SJCRH30 (cell line): ENCODE results near the gene TSPAN2. TPM values are rescaled to one million over a fixed set of nuclear protein-coding genes. Genes with fewer than 3 reads are reported as not detected.
A peak's percentile ranks its signal among the peaks of the same experiment; 100 is the strongest.

Source experiments
- DNase-seq, 2 experiments: peaks; one replicate each; pipeline ENCODE4 v3.0.0-alpha.2; 2015 to 2020
- H3K27ac ChIP-seq: fragments of 250-450 bp; sonication (Bioruptor Pico); 2 replicates; pipeline ENCODE4 v1.5.1; 2020; ENCODE audit warnings: mild to moderate bottlenecking, moderate library complexity
- H3K27me3 ChIP-seq: fragments of 250-450 bp; sonication (Bioruptor Pico); 2 replicates; pipeline ENCODE4 v1.5.1; 2020; ENCODE audit warnings: mild to moderate bottlenecking, moderate library complexity
- H3K36me3 ChIP-seq: fragments of 250-450 bp; sonication (Bioruptor Pico); 2 replicates; pipeline ENCODE4 v1.5.1; 2020; ENCODE audit warnings: mild to moderate bottlenecking, moderate library complexity
- H3K4me1 ChIP-seq: fragments of 250-450 bp; sonication (Bioruptor Pico); 2 replicates; pipeline ENCODE4 v1.5.1; 2020; ENCODE audit warnings: mild to moderate bottlenecking, moderate library complexity
- H3K4me3 ChIP-seq: fragments of 250-450 bp; sonication (Bioruptor Pico); 2 replicates; pipeline ENCODE4 v1.5.1; 2020; ENCODE audit warnings: mild to moderate bottlenecking, moderate library complexity
- H3K9me3 ChIP-seq: fragments of 250-450 bp; sonication (Bioruptor Pico); replicated peaks from 2 replicates; pipeline ENCODE4 v1.5.1; 2020; ENCODE audit warnings: mild to moderate bottlenecking, moderate library complexity
- total RNA-seq: library from RNA; depleted of rRNA; stranded (reverse); fragments of >200 nt; shearing (Covaris generic); gene quantifications from 2 replicates; pipeline ENCODE4 v1.2.3, GENCODE V29; 2014

Gene TSPAN2
- total RNA-seq, 1 experiment from 2014 or later = 0.02 TPM

DNA sequence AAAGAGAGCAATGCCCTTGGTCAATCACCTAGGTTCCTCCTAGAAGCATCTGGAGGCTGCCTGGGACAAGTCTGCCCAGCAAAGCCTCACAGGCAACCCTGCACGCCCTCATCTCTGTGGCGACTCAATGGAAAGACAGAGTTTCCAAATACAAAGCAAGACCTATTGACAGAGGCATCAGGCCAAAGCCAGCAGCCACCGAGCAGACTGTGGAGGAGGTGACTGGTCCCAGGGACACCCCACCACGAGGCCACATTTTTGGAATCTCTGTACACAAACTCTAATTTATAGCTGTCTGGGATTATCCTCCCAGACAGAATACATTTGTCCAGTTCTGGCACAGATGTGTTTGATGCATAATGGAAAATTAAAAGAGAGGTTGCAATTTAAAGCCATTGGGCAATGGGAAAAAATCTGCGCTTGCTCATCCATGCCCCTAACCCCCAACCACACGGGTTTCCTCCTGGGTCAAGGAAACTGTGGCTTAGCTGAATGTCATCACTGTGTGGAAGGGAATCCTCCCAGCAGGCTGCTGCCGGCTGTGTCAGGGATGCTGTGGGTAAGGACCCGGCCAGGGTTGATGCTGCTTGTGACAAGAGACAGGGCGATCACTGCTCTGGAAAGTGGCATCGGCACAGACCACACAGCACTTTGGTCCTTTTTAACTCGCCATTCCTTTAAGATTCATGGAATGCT, 14.3 kb downstream of the TSPAN2 start:
- Histone ChIP-seq H3K4me1 (peaks cover 9% of the 10 kb centered on the region), H3K9me3 (no peaks in the 10 kb centered on the region), H3K27ac (no peak overlapping the region), H3K27me3 (no peaks in the 10 kb centered on the region), H3K36me3 (no peaks in the 10 kb centered on the region), H3K4me3 (no peak overlapping the region)
- no peak for DNase-seq

DNA sequence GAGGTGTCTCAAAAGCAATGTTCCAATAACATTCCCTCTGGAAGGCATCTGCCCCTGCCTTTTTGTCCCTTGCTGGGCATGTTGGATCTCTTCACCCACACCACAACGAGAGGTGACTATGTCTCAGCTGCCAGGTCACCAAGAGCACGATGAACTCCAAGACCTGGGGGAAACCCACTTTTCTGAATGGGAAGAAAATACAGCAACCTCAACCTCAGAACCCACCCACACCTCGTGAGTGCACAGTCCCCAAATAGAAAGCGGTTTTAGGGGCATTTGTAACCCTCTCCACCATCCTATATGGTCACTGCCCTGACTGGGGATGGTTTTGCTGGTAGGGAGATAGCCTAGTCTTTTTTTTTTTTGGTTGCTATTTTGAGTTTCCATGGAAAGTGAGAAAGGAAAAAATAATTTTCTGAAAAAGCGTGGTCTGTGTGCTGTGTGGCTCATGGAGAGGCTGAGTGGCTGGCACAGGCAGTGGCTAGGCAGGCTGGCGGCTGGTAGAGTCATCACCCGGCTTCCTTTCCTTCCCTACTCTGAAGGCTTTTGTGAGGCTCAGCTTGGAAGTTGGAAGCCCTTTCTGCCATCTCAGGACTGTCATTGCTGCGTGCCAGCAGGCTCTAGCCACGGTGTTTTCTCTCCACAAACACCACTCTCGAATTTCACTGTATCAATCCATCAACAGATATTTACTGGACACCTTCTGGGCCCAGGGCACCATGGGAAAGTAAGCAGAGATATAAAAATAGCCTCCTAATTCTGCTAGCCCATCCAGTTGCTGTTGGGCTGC, 15.8 kb downstream of the TSPAN2 start:
- Histone ChIP-seq H3K36me3 (no peaks in the 10 kb centered on the region), H3K27me3 (no peaks in the 10 kb centered on the region), H3K9me3 (no peaks in the 10 kb centered on the region), H3K4me1 (peaks cover 18% of the 10 kb centered on the region), H3K4me3 (no peak overlapping the region), H3K27ac (no peak overlapping the region)
- no peak for DNase-seq

DNA sequence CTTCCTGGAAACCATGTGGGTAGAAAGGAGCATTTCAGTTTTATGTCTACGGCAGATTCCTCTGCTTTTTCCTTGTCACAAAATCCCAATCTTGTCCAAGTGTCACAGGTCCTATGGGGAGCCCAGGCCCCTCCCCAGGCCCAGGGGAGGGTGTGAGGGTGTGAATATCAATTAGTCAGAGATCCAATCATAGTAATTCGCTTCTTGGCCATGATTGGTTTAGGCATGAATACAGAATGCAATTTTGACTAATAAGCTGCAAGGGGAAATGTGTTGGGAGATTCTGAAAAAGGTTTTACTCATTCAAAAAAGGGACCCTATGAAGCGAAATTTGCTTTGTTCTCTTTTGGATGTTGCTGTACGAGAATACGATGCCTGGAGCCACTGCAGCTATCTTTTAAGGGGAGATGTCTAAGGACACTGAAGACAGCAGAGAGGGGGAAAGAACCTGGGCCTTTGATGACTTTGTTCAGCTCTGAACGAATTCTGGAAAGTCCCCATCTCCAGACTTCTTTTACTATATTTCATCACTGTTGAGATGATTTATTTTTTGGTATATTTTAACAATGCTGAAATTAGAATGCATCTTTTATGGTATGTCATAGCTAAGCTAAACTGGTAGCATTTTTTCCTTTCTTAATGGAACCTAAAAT, 18.2 kb downstream of the TSPAN2 start:
- no peaks in the 10 kb centered on the region for H3K9me3 ChIP-seq
- no peak overlapping the region for H3K27ac ChIP-seq
- DNase-seq = no peak
- H3K36me3 ChIP-seq = no peaks in the 10 kb centered on the region
- peaks cover 15% of the 10 kb centered on the region for H3K4me1 ChIP-seq
- H3K4me3 ChIP-seq = no peak overlapping the region
- H3K27me3 ChIP-seq = no peaks in the 10 kb centered on the region

DNA sequence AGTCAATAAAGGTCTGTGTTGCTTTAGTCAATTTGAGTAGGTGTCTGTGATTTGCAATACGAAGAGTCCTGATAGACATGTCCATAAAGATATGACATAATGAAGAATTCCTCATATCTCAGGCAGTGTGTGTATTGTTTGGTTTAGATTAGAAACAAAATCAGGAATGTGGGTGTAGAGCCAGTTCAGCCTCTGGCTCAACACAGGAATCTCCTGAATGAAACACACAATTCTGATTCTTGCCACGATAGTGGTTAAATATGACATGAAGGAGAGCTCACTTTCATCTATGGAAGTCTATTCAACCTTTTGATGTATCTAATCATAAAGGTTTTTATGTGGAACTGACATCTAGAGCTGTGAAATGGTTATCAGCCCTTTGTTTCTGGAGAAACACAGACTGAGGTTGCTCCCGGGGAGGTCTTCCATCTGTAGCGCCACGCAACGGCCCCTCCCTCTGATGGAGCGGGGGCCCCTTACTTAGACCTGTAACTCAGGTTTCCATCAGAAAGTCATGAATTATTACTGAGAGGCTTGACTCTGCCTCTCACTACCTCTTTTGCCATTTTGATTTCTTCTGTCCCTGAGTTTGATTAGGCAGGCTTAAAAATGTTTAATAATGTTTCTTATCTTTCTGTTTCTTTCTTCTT, 19.5 kb downstream of the TSPAN2 start:
- Histone ChIP-seq H3K4me1 (peaks cover 15% of the 10 kb centered on the region), H3K4me3 (no peak overlapping the region), H3K27ac (no peak overlapping the region), H3K36me3 (no peaks in the 10 kb centered on the region), H3K9me3 (no peaks in the 10 kb centered on the region), H3K27me3 (no peaks in the 10 kb centered on the region)
- DNase-seq = no peak

DNA sequence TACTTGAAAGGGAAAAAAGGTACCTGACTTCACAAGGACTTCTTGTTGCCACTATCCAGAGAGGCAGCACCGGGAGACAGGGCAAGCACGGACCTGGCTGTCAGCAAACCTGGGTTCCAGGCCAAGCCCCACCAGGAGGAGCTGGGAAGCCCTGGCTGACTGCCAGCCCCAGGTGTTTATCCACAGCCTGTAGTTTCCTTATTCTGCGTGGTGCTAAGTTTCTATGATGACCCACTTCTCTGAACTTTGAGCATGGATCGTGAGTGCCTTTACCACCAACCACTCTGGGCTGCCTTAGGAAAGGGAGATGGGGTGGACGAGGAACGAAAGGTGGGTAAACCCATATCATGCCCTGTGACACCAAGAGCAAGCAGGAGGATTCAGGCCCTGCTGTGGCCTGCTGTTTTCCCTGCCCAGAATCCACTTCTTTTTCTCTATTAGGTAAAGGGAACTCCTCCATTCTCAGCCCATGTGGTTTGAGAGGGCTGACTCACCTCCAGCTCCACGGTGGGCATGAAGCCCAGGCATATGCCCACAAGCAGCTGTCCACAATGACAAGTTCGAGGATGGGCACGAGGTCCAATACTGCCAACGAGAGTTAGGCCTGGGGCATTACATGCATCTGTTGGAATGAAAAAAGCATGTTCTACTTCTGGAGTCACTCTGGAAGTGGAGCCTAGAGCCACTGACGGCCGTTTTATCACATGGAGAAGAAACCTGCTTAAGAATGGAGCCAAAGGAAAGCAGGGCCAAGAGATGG, 20.3 kb downstream of the TSPAN2 start:
- peak; percentile 39 to 42 for DNase-seq
- Histone ChIP-seq H3K4me3 (no peak overlapping the region), H3K27me3 (no peaks in the 10 kb centered on the region), H3K36me3 (no peaks in the 10 kb centered on the region), H3K27ac (no peak overlapping the region), H3K9me3 (no peaks in the 10 kb centered on the region), H3K4me1 (peaks cover 17% of the 10 kb centered on the region)

DNA sequence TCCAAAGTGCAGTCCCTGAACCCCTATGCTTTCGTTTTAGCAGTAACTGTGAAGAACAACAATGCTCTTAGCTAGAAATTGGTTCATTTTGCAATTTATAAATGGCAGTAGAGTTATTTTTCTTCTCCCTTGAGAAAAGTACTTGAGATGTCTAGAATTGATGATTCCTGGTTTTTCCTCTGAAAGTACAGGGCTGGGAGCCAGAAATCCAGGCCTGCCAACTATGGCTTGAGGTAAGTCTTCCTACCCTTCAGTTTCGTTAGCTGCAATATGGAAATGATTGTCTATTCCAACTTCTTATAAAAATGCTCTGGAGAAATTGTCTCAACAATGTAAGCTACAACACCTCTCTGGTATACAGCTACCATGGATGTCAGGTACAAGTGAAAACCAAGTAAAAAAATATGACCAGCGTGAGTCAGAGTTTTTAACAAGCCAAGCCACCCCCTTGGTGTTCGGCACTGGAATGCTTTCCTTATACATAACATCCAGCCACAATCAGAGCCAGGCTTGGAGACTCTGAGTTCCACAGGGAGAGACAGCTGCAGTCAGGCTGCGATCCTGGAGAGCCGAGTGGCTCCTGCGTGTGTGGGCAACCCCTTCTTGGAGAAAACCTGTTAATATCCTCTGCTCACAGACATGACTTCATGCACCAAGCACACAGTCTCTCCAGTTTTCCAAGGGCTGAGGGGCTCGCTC, 22.0 kb downstream of the TSPAN2 start:
- DNase-seq = peak; percentile 66 to 67
- Histone ChIP-seq H3K4me3 (no peak overlapping the region; the same call in 1 of the 2 replicates), H3K27ac (peak overlapping the region; percentile 51), H3K4me1 (peaks cover 17% of the 10 kb centered on the region), H3K27me3 (no peaks in the 10 kb centered on the region), H3K9me3 (no peaks in the 10 kb centered on the region), H3K36me3 (no peaks in the 10 kb centered on the region)

DNA sequence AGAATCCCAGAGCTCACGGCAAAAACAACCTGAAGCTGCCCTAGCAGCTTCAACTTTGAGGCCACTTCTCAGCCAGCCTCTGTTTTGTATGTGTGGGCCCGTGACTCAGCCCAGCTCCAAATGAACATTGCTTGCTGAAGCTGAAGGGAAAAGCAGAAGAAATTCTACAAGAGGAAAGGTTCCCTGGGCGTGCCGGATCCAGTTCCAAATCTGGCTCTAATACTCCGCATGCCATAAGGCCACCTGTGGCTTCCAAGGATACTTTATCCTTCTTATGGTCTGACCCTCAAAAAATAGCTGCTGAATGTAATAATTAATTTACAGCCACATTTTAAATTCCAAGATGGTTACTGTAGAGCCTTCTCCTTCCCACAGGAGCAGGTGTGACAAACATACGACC, 24.3 kb downstream of the TSPAN2 start:
- no peak overlapping the region for H3K27ac ChIP-seq
- H3K4me3 ChIP-seq = no peak overlapping the region
- H3K4me1 ChIP-seq = peaks cover 17% of the 10 kb centered on the region
- no peaks in the 10 kb centered on the region for H3K9me3 ChIP-seq
- no peaks in the 10 kb centered on the region for H3K27me3 ChIP-seq
- peak in 1 of 2 experiments; percentile 11 for DNase-seq
- H3K36me3 ChIP-seq = no peaks in the 10 kb centered on the region

DNA sequence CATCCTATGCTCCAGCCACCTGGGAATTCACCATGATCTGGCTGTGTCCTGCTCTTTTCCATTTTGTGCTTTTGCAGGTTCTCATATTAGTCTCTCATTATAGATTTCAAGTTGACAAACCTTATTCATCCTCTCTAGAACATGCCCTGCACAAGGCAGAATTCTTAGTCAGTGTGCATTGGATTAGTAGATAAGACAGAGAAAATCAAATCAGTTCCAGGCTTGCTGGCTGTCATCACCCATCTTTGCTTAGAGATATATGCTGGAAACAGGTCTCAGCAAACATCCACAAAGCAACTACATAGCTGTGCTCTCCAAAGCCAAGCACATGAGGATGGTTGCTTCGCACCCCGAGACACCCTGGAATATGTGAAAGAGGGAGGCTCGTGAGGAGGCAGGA, 24.8 kb downstream of the TSPAN2 start:
- H3K4me3 ChIP-seq = no peak overlapping the region
- no peaks in the 10 kb centered on the region for H3K36me3 ChIP-seq
- no peak for DNase-seq
- H3K27ac ChIP-seq = no peak overlapping the region
- H3K4me1 ChIP-seq = peaks cover 17% of the 10 kb centered on the region
- H3K27me3 ChIP-seq = no peaks in the 10 kb centered on the region
- no peaks in the 10 kb centered on the region for H3K9me3 ChIP-seq

DNA sequence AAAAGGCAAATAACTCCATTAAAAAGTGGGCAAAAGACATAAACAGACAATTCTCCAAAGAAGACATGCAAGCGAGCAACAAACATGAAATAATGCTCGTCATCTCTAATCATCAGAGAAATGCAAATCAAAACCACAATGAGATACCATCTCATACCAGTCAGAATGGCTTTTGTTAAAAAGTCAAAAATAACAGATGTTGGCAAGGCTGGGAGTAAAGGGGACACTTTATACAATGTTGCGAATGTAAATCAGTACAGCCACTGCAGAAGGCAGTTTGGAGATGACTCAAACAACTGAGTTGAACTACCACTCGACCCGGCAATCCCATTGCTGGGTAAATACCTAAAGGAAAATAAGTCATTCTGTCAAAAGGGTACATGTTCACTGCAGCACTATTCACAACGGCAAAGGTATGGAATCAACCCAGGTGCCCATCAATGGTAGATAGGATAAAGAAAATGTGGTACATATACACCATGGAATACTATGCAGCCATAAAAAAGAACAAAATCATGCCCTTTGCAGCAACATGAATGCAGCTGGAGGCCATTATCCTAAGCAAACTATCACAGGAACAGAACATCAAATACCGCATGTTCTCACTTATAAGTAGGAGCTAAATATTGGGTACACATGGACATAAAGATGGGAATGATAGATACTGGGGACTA, 25.9 kb downstream of the TSPAN2 start:
- Histone ChIP-seq H3K4me1 (peaks cover 7% of the 10 kb centered on the region), H3K27ac (peak overlapping the region; percentile 7; the same call in 1 of the 2 replicates), H3K27me3 (no peaks in the 10 kb centered on the region), H3K9me3 (no peaks in the 10 kb centered on the region), H3K4me3 (no peak overlapping the region), H3K36me3 (no peaks in the 10 kb centered on the region)
- no peak for DNase-seq

DNA sequence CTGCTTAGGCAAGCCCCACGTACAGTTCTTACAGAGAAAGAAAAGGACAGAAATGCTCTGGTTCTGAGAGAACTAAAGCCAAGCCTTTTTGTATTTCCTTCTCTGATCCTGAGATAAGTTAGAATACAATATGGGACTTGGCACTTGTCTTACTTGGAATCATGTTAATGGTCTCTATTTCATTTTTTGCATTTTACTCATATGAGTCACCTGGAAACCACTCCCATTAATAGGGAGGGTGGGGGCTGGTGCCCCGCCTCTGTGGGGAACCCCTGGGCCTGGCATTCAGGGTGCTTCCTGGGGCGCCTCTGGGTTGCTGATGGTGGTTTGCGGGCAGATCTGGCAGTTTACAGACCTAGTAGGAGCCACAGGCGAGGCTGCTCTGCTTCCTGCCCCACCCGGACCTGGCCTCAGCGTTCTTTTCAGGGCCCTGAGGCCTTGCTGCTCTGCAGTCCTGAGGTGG, 26.7 kb downstream of the TSPAN2 start:
- Histone ChIP-seq H3K27me3 (no peaks in the 10 kb centered on the region), H3K36me3 (no peaks in the 10 kb centered on the region), H3K9me3 (no peaks in the 10 kb centered on the region), H3K4me1 (0 out of 2 replicates have a peak, but pooled peaks cover 2% of the 10 kb centered on the region), H3K27ac (peak overlapping the region; percentile 7; the same call in 1 of the 2 replicates), H3K4me3 (no peak overlapping the region)
- DNase-seq = peak; percentile 45 to 61

DNA sequence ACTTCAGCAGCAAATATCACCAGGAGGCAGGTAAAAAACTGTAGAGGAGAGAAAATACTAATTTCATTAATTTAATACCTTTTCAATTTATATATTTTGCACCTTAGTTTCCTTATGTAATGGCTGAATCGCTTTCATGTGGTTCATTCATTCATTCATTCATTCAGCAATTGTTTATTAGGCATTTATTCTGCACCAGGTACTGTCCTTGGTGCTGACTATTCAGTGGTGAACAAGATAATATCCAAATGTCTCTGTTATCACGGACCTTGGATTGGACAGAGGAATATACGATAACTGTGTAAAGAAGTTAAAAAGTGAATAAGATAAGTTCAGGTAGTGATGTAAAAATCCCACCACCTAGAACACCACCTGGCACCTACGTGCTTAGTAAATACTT, 28.8 kb downstream of the TSPAN2 start:
- Histone ChIP-seq H3K4me3 (no peak overlapping the region), H3K4me1 (0 out of 2 replicates have a peak, but pooled peaks cover 2% of the 10 kb centered on the region), H3K36me3 (no peaks in the 10 kb centered on the region), H3K9me3 (no peaks in the 10 kb centered on the region), H3K27ac (no peak overlapping the region), H3K27me3 (no peaks in the 10 kb centered on the region)
- no peak for DNase-seq

DNA sequence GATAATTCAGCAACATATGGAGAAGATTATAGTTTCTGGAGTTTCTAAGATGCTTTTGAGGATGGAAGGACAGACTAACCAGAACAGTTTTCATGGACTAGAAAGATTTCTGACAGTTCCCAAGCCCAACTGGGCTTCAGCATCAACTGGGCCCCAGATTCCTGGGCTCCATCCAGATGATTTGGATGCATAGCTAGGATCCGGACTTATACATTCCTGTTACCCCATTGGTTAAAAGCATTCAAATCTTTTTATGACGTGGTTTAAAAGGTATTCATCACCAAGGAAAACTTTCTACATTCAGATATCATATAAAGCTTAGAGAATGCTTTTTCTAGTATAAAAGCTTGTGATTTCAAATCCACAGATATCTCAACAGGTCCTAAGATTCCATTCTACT, 30.0 kb downstream of the TSPAN2 start:
- Histone ChIP-seq H3K4me1 (no peaks in the 10 kb centered on the region), H3K9me3 (no peaks in the 10 kb centered on the region), H3K27ac (no peak overlapping the region), H3K27me3 (no peaks in the 10 kb centered on the region), H3K4me3 (no peak overlapping the region), H3K36me3 (no peaks in the 10 kb centered on the region)
- DNase-seq = no peak

DNA sequence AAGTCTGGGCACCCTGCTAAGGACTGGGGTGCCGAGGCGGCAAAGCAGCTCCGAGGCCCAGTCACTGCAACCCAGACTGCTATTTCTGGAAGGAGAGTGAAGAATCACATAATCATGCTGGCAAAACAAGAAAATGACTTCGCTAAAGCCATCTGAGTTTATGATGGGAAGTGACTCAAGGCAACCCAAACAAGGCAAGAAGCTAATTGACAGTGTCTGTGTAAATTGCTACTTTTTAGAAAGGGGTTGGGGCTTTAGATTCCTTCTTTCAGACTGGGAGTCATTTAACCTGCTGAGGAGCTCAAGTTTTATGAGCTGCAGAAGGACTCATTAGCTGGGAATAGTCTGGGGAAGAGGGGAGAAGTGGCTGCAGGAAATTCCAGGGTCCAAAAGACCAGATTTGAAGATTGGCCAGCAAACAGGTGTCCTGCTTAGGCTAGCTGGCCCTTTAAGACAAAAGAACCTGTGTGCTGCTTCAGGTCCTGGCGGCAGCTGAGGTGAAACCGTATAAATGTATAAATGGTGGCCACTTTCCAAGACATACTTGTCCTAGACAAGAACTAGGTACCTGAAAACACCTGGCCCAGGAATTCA, 31.5 kb downstream of the TSPAN2 start:
- Histone ChIP-seq H3K9me3 (no peaks in the 10 kb centered on the region), H3K4me3 (no peak overlapping the region), H3K27ac (no peak overlapping the region), H3K4me1 (no peaks in the 10 kb centered on the region), H3K36me3 (no peaks in the 10 kb centered on the region), H3K27me3 (peaks cover 4% of the 10 kb centered on the region; the same call in 1 of the 2 replicates)
- no peak for DNase-seq
